NCI-H1930 (cell line): Measurements from ENCODE around the gene PPP2R5E.
A peak's percentile ranks its signal among the peaks of the same experiment; 100 is the strongest.
"Not testable (repeated sequence)": the region's sequence is repeated elsewhere in the genome, so short reads cannot be mapped to it uniquely, and the experiment has no call there.

Source experiments
- DNase-seq, 2 experiments: peaks; one replicate each; lab custom pipeline; 2025; lab: John Stamatoyannopoulos, UW

PPP2R5E gene

GRCh38 chr14:63371613-63372012 is 171.6 kb downstream of the PPP2R5E start:
- not testable (repeated sequence) for DNase-seq

- DNase-seq, result no peak
Observed at GRCh38 chr14:63371033-63371432, 172.1 kb downstream of the PPP2R5E start.

- DNase-seq, result no peak
Observed at GRCh38 chr14:63367742-63368364, 175.3 kb downstream of the PPP2R5E start.

GRCh38 chr14:63362389-63362819 is 180.8 kb downstream of the PPP2R5E start:
- peak; percentile 55 to 83 for DNase-seq

- DNase-seq, result no peak
Observed at GRCh38 chr14:63361790-63362189, 181.4 kb downstream of the PPP2R5E start.

GRCh38 chr14:63357841-63358240 is 185.3 kb downstream of the PPP2R5E start:
- DNase-seq, result no peak

GRCh38 chr14:63345826-63346225 is 197.4 kb downstream of the PPP2R5E start:
- no peak for DNase-seq

- DNase-seq, result no peak
Observed at GRCh38 chr14:63344336-63344735, 198.8 kb downstream of the PPP2R5E start.

GRCh38 chr14:63343878-63344277 is 199.3 kb downstream of the PPP2R5E start:
- no peak for DNase-seq

- peak; percentile 37 to 46 for DNase-seq
Observed at GRCh38 chr14:63342371-63342770, 200.8 kb downstream of the PPP2R5E start.

- DNase-seq, result no peak
Observed at GRCh38 chr14:63328787-63329737, 214.1 kb downstream of the PPP2R5E start.

- no peak for DNase-seq
Observed at GRCh38 chr14:63326840-63327239, 216.3 kb downstream of the PPP2R5E start.

GRCh38 chr14:63322897-63323573 is 220.1 kb downstream of the PPP2R5E start:
- DNase-seq, result no peak

GRCh38 chr14:63322472-63322871 is 220.7 kb downstream of the PPP2R5E start:
- DNase-seq, result no peak
